Endothelial cell of umbilical vein (primary cell): ENCODE results near the gene GEN1. TPM values are rescaled to one million over a fixed set of nuclear protein-coding genes. Genes with fewer than 3 reads are reported as not detected.

Experiments
- BruUV-seq: library from RNA; stranded (reverse); fragments of 400-500 nt; replicated peaks from 2 replicates; lab custom pipeline; 2021; lab: Mats Ljungman, UMichigan
- CTCF ChIA-PET: fragments of 300-600, 350-600 bp; sonication (Branson Sonifier 250); formaldehyde crosslinking; loops from one replicate; lab custom pipeline; 2021; ENCODE audit warnings: antibody characterized with exemption, inconsistent platforms; lab: Charles Lee
- POLR2A ChIA-PET: fragments of 300-600, 350-600 bp; sonication (Branson Sonifier 250); formaldehyde crosslinking; loops from one replicate; lab custom pipeline; 2021; ENCODE audit warnings: antibody characterized with exemption, inconsistent platforms; lab: Charles Lee
- DNase-seq: peaks from one replicate; pipeline ENCODE4 v3.0.0-alpha.2; 2011; ENCODE audit warnings: low read depth, low spot score
- FAIRE-seq: peaks from 2 replicates; lab custom pipeline; 2011; peaks lifted over from hg19 to GRCh38; lab: Jason Lieb, UNC
- H2AFZ ChIP-seq: 2 replicates; pipeline ENCODE4 v1.6.0; 2012; ENCODE audit warnings: low read depth, low read length, control low read depth, inconsistent platforms
- H3K27ac ChIP-seq: 2 replicates; pipeline ENCODE4 v1.5.1; 2011; ENCODE audit warnings: low read depth, mild to moderate bottlenecking, control low read depth, low read length, moderate library complexity; ENCODE audit not compliant: insufficient read depth
- H3K27me3 ChIP-seq, 2 experiments: 2 replicates each; pipeline versions ENCODE4 v1.6.0 to v1.6.1; 2011; ENCODE audit warnings: low read length in 2 of 2, mixed read lengths in 1 of 2; ENCODE audit not compliant: control insufficient read depth in 2 of 2, insufficient read depth in 2 of 2
- H3K36me3 ChIP-seq, 2 experiments: 2 replicates in 1 of 2; 3 replicates in 1 of 2; pipeline ENCODE4 v1.5.1; 2011; ENCODE audit warnings: low read length in 2 of 2, mild to moderate bottlenecking in 1 of 2, moderate library complexity in 1 of 2; ENCODE audit not compliant: control insufficient read depth in 2 of 2, insufficient read depth in 2 of 2; ENCODE audit errors: extremely low read depth in 1 of 2
- H3K4me1 ChIP-seq: 3 replicates; pipeline ENCODE4 v1.5.1; 2011; ENCODE audit warnings: mild to moderate bottlenecking, low read length; ENCODE audit not compliant: control insufficient read depth, insufficient read depth; ENCODE audit errors: extremely low read depth
- H3K4me2 ChIP-seq: 2 replicates; pipeline ENCODE4 v1.6.1; 2011; ENCODE audit warnings: low read length, control low read depth, mixed read lengths; ENCODE audit not compliant: insufficient read depth
- H3K4me3 ChIP-seq, 3 experiments: fragments of 200-600 bp in 1 of 3; sonication (generic), shearing (Covaris generic) in 1 of 3; replicated peaks in 1 of 3; 2 replicates each; pipeline ENCODE4 v1.5.1; 2011 to 2016; ENCODE audit warnings: control low read depth in 3 of 3, low read length in 3 of 3, mild to moderate bottlenecking in 2 of 3, inconsistent platforms in 1 of 3, low read depth in 1 of 3, moderate library complexity in 1 of 3; ENCODE audit not compliant: insufficient read depth in 1 of 3
- H3K79me2 ChIP-seq: 2 replicates; pipeline ENCODE4 v1.6.0; 2012; ENCODE audit warnings: low read length, inconsistent platforms; ENCODE audit not compliant: control insufficient read depth, insufficient read depth
- H3K9ac ChIP-seq: replicated peaks from 2 replicates; pipeline ENCODE3; 2011; ENCODE audit warnings: low read length, control low read depth; ENCODE audit not compliant: insufficient read depth; ENCODE audit errors: extremely low read depth
- H3K9me1 ChIP-seq: replicated peaks from 3 replicates; pipeline ENCODE4 v1.6.0; 2011; ENCODE audit warnings: mild to moderate bottlenecking, low read length; ENCODE audit not compliant: control insufficient read depth, insufficient read depth; ENCODE audit errors: extremely low read depth
- H3K9me3 ChIP-seq: replicated peaks from 2 replicates; pipeline ENCODE4 v1.5.1; 2012; ENCODE audit warnings: low read length, inconsistent platforms; ENCODE audit not compliant: control insufficient read depth, insufficient read depth
- H4K20me1 ChIP-seq: replicated peaks from 2 replicates; pipeline ENCODE3; 2011; ENCODE audit warnings: mild to moderate bottlenecking, low read length; ENCODE audit not compliant: control insufficient read depth, insufficient read depth; ENCODE audit errors: extremely low read depth
- EZH2 ChIP-seq: IDR thresholded peaks from 2 replicates; pipeline ENCODE4 v1.6.1; 2012; ENCODE audit warnings: borderline replicate concordance, low read depth, mild to moderate bottlenecking, moderate library complexity, low read length, inconsistent platforms; ENCODE audit not compliant: severe bottlenecking
- FOS ChIP-seq: IDR thresholded peaks from 2 replicates; pipeline ENCODE4 v1.6.1; 2011; ENCODE audit warnings: mild to moderate bottlenecking, low read length, moderate library complexity, borderline replicate concordance; ENCODE audit not compliant: insufficient read depth
- GATA2 ChIP-seq: IDR thresholded peaks from 2 replicates; pipeline ENCODE4 v1.7.0; 2011; ENCODE audit warnings: low read depth, mild to moderate bottlenecking, moderate library complexity, mixed read lengths, low read length; ENCODE audit not compliant: insufficient read length, insufficient read depth
- JUN ChIP-seq: IDR thresholded peaks from 2 replicates; pipeline ENCODE4 v1.6.1; 2011; ENCODE audit warnings: borderline replicate concordance, low read depth; ENCODE audit not compliant: insufficient read length, insufficient read depth
- MAX ChIP-seq: IDR thresholded peaks from 2 replicates; pipeline ENCODE4 v1.6.1; 2011; ENCODE audit not compliant: insufficient read depth, insufficient read length
- MYC ChIP-seq: IDR thresholded peaks from one replicate; pipeline ENCODE4 v1.6.1; 2011; ENCODE audit warnings: mild to moderate bottlenecking, low read depth, low read length
- POLR2A ChIP-seq: IDR thresholded peaks from 2 replicates; pipeline ENCODE4 v1.6.1; 2012; ENCODE audit warnings: low read depth, mild to moderate bottlenecking, control low read depth, low read length
- POLR2AphosphoS5 ChIP-seq: IDR thresholded peaks from 2 replicates; pipeline ENCODE4 v1.6.1; 2012; ENCODE audit warnings: low read depth, mild to moderate bottlenecking, control low read depth, low read length, moderate library complexity; ENCODE audit not compliant: insufficient read depth
- dilution Hi-C: fragments of 300-500 bp; cut with MboI; formaldehyde crosslinking; loops from one replicate; pipeline ENCODE4 v1.15.0; 2019; ENCODE audit warnings: low sequenced_read_pairs; ENCODE audit not compliant: extremely low pct_ligation_motif_present
- intact Hi-C: fragments of 100-400 bp; cut with micrococcal nuclease; formaldehyde crosslinking; loops from one replicate; pipeline ENCODE4 v1.10.0; 2022
- polyA plus RNA-seq, 4 experiments: library from polyadenylated mRNA; depleted of rRNA in 3 of 4; stranded (reverse) in 3 of 4; unstranded in 1 of 4; fragments of >200 nt; gene quantifications; 2 replicates each; pipeline versions ENCODE4 v1.2.1 to v1.2.3, GENCODE V29; 2011 to 2012; ENCODE audit warnings: missing spikeins in 1 of 4
- total RNA-seq: library from RNA; stranded (reverse); gene quantifications from 2 replicates; pipeline ENCODE4 v1.2.3, GENCODE V29; 2021
- TF ChIP-seq, protein P1 (sequence below), 2 donors: IDR thresholded peaks; 1 replicate in 1 of 2; 2 replicates in 1 of 2; pipeline ENCODE4 v1.5.1; 2011; ENCODE audit warnings: low read length in 2 of 2, mild to moderate bottlenecking in 2 of 2, moderate library complexity in 2 of 2, control low read depth in 1 of 2, inconsistent platforms in 1 of 2, low read depth in 1 of 2; ENCODE audit not compliant: insufficient read depth in 1 of 2; ENCODE audit errors: extremely low read depth in 1 of 2

GEN1 gene
- total and polyA plus RNA-seq, 2 donors (not counting 3 experiments of a cell fraction or from before 2014, with no cell fraction given) = 8.1 to 29.6 TPM

- H4K20me1 ChIP-seq = no peaks in the 10 kb centered on the region
- H3K27me3 ChIP-seq = peaks cover 4 to 6% of the 10 kb centered on the region in 2 experiments
- no peaks in the 10 kb centered on the region for H3K9me1 ChIP-seq
- H3K4me1 ChIP-seq = no peaks in the 10 kb centered on the region
- no peak overlapping the region for H3K4me3 ChIP-seq
- BruUV-seq = no TSS peak
- no peak overlapping the region for H3K27ac ChIP-seq
- dilution Hi-C loops (no loop called here), intact Hi-C loops (no loop called here)
- CTCF ChIA-PET = interaction anchor here (1.0 to 1.3 kb wide), 2 partner anchors 9 to 356 kb away, joined by 3 read pairs; no protein-coding TSS in a partner anchor
- H3K9me3 ChIP-seq = no peaks in the 10 kb centered on the region
- FAIRE-seq = no peak
- H3K36me3 ChIP-seq = no peaks in the 10 kb centered on the region
- no peak overlapping the region for H3K9ac ChIP-seq
- POLR2A ChIA-PET = no interaction called here
- H2AFZ ChIP-seq = no peak overlapping the region
- H3K79me2 ChIP-seq = no peaks in the 10 kb centered on the region
- DNase-seq = no peak
- TF ChIP-seq MYC = no peak
- TF ChIP-seq FOS = no peak
- TF ChIP-seq, protein P1, sequence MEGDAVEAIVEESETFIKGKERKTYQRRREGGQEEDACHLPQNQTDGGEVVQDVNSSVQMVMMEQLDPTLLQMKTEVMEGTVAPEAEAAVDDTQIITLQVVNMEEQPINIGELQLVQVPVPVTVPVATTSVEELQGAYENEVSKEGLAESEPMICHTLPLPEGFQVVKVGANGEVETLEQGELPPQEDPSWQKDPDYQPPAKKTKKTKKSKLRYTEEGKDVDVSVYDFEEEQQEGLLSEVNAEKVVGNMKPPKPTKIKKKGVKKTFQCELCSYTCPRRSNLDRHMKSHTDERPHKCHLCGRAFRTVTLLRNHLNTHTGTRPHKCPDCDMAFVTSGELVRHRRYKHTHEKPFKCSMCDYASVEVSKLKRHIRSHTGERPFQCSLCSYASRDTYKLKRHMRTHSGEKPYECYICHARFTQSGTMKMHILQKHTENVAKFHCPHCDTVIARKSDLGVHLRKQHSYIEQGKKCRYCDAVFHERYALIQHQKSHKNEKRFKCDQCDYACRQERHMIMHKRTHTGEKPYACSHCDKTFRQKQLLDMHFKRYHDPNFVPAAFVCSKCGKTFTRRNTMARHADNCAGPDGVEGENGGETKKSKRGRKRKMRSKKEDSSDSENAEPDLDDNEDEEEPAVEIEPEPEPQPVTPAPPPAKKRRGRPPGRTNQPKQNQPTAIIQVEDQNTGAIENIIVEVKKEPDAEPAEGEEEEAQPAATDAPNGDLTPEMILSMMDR (IDR thresholded peaks at IDR 0.05; ENCODE audit: extremely low read depth in 1 of 2, insufficient read depth in 1 of 2, low read depth in 1 of 2, low read length in 2 of 2) = no peak
- TF ChIP-seq POLR2AphosphoS5 = no peak
- no peak for TF ChIP-seq EZH2
- TF ChIP-seq POLR2A = no peak
- TF ChIP-seq MAX = no peak
- TF ChIP-seq JUN = no peak
- TF ChIP-seq GATA2 = no peak
- no peak overlapping the region for H3K4me2 ChIP-seq
These were observed 39.9 kb downstream of the GEN1 start for GRCh38 chr2:17793803-17794354.
